Endothelial cell (in vitro differentiated cells): Measurements from ENCODE around the gene CMTM2. TPM values are rescaled to one million over a fixed set of nuclear protein-coding genes. Genes with fewer than 3 reads are reported as not detected.

ENCODE experiments used
- DNase-seq: peaks from one replicate; pipeline ENCODE4 v3.0.0; 2021; ENCODE audit warnings: low spot score
- H3K27ac Mint-ChIP-seq: one replicate; pipeline ENCODE4 v1.8.0; 2021; ENCODE audit warnings: mixed read lengths, inconsistent platforms; ENCODE audit not compliant: unreplicated experiment
- H3K27me3 Mint-ChIP-seq: one replicate; pipeline ENCODE4 v1.8.0; 2021; ENCODE audit warnings: mild to moderate bottlenecking, moderate library complexity, mixed read lengths, inconsistent platforms; ENCODE audit not compliant: unreplicated experiment
- H3K36me3 Mint-ChIP-seq: one replicate; pipeline ENCODE4 v1.8.0; 2021; ENCODE audit warnings: mild to moderate bottlenecking, low read depth, mixed read lengths, inconsistent platforms; ENCODE audit not compliant: unreplicated experiment
- H3K4me1 Mint-ChIP-seq: one replicate; pipeline ENCODE4 v1.8.0; 2021; ENCODE audit warnings: mild to moderate bottlenecking, mixed read lengths, inconsistent platforms; ENCODE audit not compliant: unreplicated experiment
- H3K4me3 Mint-ChIP-seq: one replicate; pipeline ENCODE4 v1.8.0; 2021; ENCODE audit warnings: mild to moderate bottlenecking, mixed read lengths, inconsistent platforms; ENCODE audit not compliant: unreplicated experiment
- H3K9me3 Mint-ChIP-seq: one replicate; pipeline ENCODE4 v1.8.0; 2021; ENCODE audit warnings: mixed read lengths, inconsistent platforms; ENCODE audit not compliant: unreplicated experiment
- CTCF ChIP-seq: fragments of 200-600 bp; sonication (generic); IDR thresholded peaks from one replicate; pipeline ENCODE4 v1.5.0; 2021; ENCODE audit warnings: antibody characterized with exemption; ENCODE audit not compliant: unreplicated experiment
- total RNA-seq: library from RNA; stranded (reverse); fragmentation: NEBNext Ultra II Directional; extraction: Animal tissue kit (Norgen Biotek cat#: 25700); gene quantifications from one replicate; pipeline ENCODE4 v1.2.1, GENCODE V29; 2021; ENCODE audit not compliant: unreplicated experiment

CMTM2 gene
- total RNA-seq, 1 donor from 2014 or later: 2.1 TPM

- no peak for TF ChIP-seq CTCF
- no peak for DNase-seq
- H3K36me3 Mint-ChIP-seq: no peaks in the 10 kb centered on the region
- peaks cover 8% of the 10 kb centered on the region for H3K27me3 Mint-ChIP-seq
- H3K9me3 Mint-ChIP-seq: no peaks in the 10 kb centered on the region
- H3K27ac Mint-ChIP-seq: no peak overlapping the region
- no peak overlapping the region for H3K4me3 Mint-ChIP-seq
- peaks cover 27% of the 10 kb centered on the region for H3K4me1 Mint-ChIP-seq
These were observed 4.7 kb upstream of the CMTM2 start for GRCh38 chr16:66574531-66574930.

- peaks cover 27% of the 10 kb centered on the region for H3K4me1 Mint-ChIP-seq
- no peaks in the 10 kb centered on the region for H3K36me3 Mint-ChIP-seq
- peaks cover 10% of the 10 kb centered on the region for H3K27me3 Mint-ChIP-seq
- no peaks in the 10 kb centered on the region for H3K9me3 Mint-ChIP-seq
- no peak overlapping the region for H3K27ac Mint-ChIP-seq
- no peak for TF ChIP-seq CTCF
- DNase-seq: no peak
- H3K4me3 Mint-ChIP-seq: no peak overlapping the region
These were observed 4.2 kb upstream of the CMTM2 start for GRCh38 chr16:66575060-66575459.

DNA sequence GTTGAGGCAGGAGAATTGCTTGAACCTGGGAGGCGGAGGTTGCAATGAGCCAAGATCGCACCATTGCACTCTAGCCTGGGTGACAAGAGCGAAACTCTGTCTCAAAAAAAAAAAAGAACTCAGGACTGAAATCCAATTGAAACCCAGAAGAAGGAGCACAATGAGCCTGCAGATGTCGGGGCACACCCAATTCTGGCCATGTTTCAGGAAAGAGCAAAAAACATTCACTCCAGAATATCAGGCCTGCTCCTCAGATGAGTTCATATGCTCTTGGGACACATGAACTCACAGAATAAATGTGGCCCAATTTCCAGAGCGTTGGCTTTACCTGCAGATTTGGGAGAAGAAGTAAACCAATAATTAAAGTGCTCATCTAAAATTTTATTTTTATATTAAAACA is 3.0 kb upstream of the CMTM2 start:
- no peaks in the 10 kb centered on the region for H3K36me3 Mint-ChIP-seq
- H3K4me3 Mint-ChIP-seq: no peak overlapping the region
- H3K9me3 Mint-ChIP-seq: no peaks in the 10 kb centered on the region
- peaks cover 34% of the 10 kb centered on the region for H3K4me1 Mint-ChIP-seq
- DNase-seq: no peak
- no peak for TF ChIP-seq CTCF
- no peak overlapping the region for H3K27ac Mint-ChIP-seq
- H3K27me3 Mint-ChIP-seq: peaks cover 10% of the 10 kb centered on the region

DNA sequence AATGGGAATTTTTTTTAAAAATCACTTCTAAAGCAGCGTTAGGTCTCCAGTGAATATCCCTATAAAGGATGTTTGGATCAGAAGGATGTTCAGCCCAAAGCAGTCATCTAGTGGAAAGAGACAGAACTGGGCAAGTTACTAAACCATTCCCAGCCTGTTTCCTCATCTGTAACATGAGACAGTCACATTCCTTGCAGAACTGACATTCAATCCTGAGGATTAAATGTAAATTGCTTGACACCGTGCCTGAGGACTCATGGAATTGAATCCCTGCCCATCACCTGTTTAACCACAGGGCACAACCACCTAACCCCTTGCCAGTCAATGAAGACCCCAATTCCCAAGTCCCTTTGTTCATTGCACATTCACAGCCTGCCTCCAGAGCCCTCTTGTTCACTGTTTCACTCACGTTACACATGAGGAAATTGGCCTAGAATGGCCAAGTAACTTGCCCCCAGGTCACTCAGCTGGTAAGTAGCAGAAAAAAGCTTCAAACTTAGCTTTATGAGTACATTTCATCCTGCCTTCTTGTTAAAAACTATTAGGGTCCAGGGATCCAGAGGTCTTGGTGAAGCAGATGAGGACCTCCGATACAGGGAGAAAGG is 1.4 kb downstream of the CMTM2 start:
- DNase-seq: no peak
- H3K4me1 Mint-ChIP-seq: peaks cover 54% of the 10 kb centered on the region
- H3K27me3 Mint-ChIP-seq: peaks cover 11% of the 10 kb centered on the region
- H3K4me3 Mint-ChIP-seq: no peak overlapping the region
- H3K27ac Mint-ChIP-seq: no peak overlapping the region
- H3K36me3 Mint-ChIP-seq: no peaks in the 10 kb centered on the region
- TF ChIP-seq CTCF: no peak
- H3K9me3 Mint-ChIP-seq: no peaks in the 10 kb centered on the region

GRCh38 chr16:66581246-66581952 is 2.1 kb downstream of the CMTM2 start:
- TF ChIP-seq CTCF: no peak
- H3K27ac Mint-ChIP-seq: no peak overlapping the region
- no peaks in the 10 kb centered on the region for H3K36me3 Mint-ChIP-seq

More at GRCh38 chr16:66581246-66581952, 2.1 kb downstream of the CMTM2 start:
- Mint-ChIP-seq H3K27me3 (peaks cover 16% of the 10 kb centered on the region), H3K9me3 (no peaks in the 10 kb centered on the region), H3K4me1 (peaks cover 61% of the 10 kb centered on the region), H3K4me3 (no peak overlapping the region)
- no peak for DNase-seq
